ENCODE data around the gene TLE2.

The TLE2 gene

GRCh38 chr19:3056417-3057088 is 27.5 kb upstream of the TLE2 start:
- H3K27ac ChIP-seq (ENCODE audit: low read length), result no peak overlapping the region
- H3K9me3 ChIP-seq (ENCODE audit: insufficient read depth, low read length), result no peaks in the 10 kb centered on the region
- H2AFZ ChIP-seq (ENCODE audit: low read depth, low read length), result no peak overlapping the region
- H3K36me3 ChIP-seq (replicated peaks; ENCODE audit: low read depth, low read length), result peaks cover 55% of the 10 kb centered on the region
- H4K20me1 ChIP-seq (ENCODE audit: insufficient read depth, low read length), result peaks cover 23% of the 10 kb centered on the region; the same call in 1 of the 2 replicates
- no peak overlapping the region for H3K4me2 ChIP-seq (ENCODE audit: low read length)
- TF ChIP-seq CTCF (IDR thresholded peaks at IDR 0.05; ENCODE audit: low read depth, low read length), result no peak
- no peak for TF ChIP-seq EZH2phosphoT487 (IDR thresholded peaks at IDR 0.05; ENCODE audit: low read depth)
- no peak overlapping the region for H3K9ac ChIP-seq (ENCODE audit: low read length)
- no peak overlapping the region for H3K4me3 ChIP-seq (ENCODE audit: low read length)
- H3K79me2 ChIP-seq (ENCODE audit: low read length), result peaks cover 24% of the 10 kb centered on the region; the same call in 1 of the 2 replicates
- peaks cover 6% of the 10 kb centered on the region for H3K4me1 ChIP-seq (ENCODE audit: low read length)
- H3K27me3 ChIP-seq (ENCODE audit: low read depth, low read length), result no peaks in the 10 kb centered on the region

GRCh38 chr19:3055741-3056416 is 26.8 kb upstream of the TLE2 start:
- Histone ChIP-seq H4K20me1 (ENCODE audit: insufficient read depth, low read length) (peaks cover 23% of the 10 kb centered on the region; the same call in 1 of the 2 replicates), H3K4me1 (ENCODE audit: low read length) (peaks cover 4% of the 10 kb centered on the region), H3K4me3 (ENCODE audit: low read length) (no peak overlapping the region), H3K9ac (ENCODE audit: low read length) (no peak overlapping the region), H3K79me2 (ENCODE audit: low read length) (peaks cover 18% of the 10 kb centered on the region; the same call in 1 of the 2 replicates), H3K27me3 (ENCODE audit: low read depth, low read length) (no peaks in the 10 kb centered on the region), H3K9me3 (ENCODE audit: insufficient read depth, low read length) (no peaks in the 10 kb centered on the region), H2AFZ (ENCODE audit: low read depth, low read length) (no peak overlapping the region), H3K4me2 (ENCODE audit: low read length) (no peak overlapping the region), H3K36me3 (replicated peaks; ENCODE audit: low read depth, low read length) (peaks cover 55% of the 10 kb centered on the region), H3K27ac (ENCODE audit: low read length) (no peak overlapping the region)
- TF ChIP-seq CTCF (IDR thresholded peaks at IDR 0.05; ENCODE audit: low read depth, low read length) (no peak), EZH2phosphoT487 (IDR thresholded peaks at IDR 0.05; ENCODE audit: low read depth) (no peak)

GRCh38 chr19:3054972-3055740 is 26.1 kb upstream of the TLE2 start:
- Histone ChIP-seq H3K27ac (ENCODE audit: low read length) (no peak overlapping the region), H3K79me2 (ENCODE audit: low read length) (peaks cover 11% of the 10 kb centered on the region; the same call in 1 of the 2 replicates), H3K27me3 (ENCODE audit: low read depth, low read length) (no peaks in the 10 kb centered on the region), H3K4me2 (ENCODE audit: low read length) (no peak overlapping the region), H2AFZ (ENCODE audit: low read depth, low read length) (no peak overlapping the region), H4K20me1 (ENCODE audit: insufficient read depth, low read length) (peaks cover 23% of the 10 kb centered on the region; the same call in 1 of the 2 replicates), H3K4me3 (ENCODE audit: low read length) (no peak overlapping the region), H3K9ac (ENCODE audit: low read length) (no peak overlapping the region), H3K4me1 (ENCODE audit: low read length) (no peaks in the 10 kb centered on the region), H3K36me3 (replicated peaks; ENCODE audit: low read depth, low read length) (peaks cover 55% of the 10 kb centered on the region), H3K9me3 (ENCODE audit: insufficient read depth, low read length) (no peaks in the 10 kb centered on the region)
- TF ChIP-seq EZH2phosphoT487 (IDR thresholded peaks at IDR 0.05; ENCODE audit: low read depth) (no peak), CTCF (IDR thresholded peaks at IDR 0.05; ENCODE audit: low read depth, low read length) (no peak)

Data from OCI-LY3 (cell line).